HG03432 (cell line): Measurements from ENCODE around the gene SGPL1.

ENCODE experiments used
- ATAC-seq: cut with Tn5 transposase; IDR thresholded peaks from one replicate; pipeline ENCODE4 v1.9.1; 2021; ENCODE audit warnings: mild to moderate bottlenecking, moderate library complexity; ENCODE audit not compliant: unreplicated experiment

Gene SGPL1

GRCh38 chr10:70902661-70903261 is 87.0 kb downstream of the SGPL1 start:
- no peak for ATAC-seq

- no peak for ATAC-seq
These were observed 87.6 kb downstream of the SGPL1 start for GRCh38 chr10:70903262-70903921.

GRCh38 chr10:70905071-70906021 is 89.6 kb downstream of the SGPL1 start:
- no peak for ATAC-seq

GRCh38 chr10:70906031-70906783 is 90.5 kb downstream of the SGPL1 start:
- no peak for ATAC-seq

- ATAC-seq: no peak
These were observed 91.3 kb downstream of the SGPL1 start for GRCh38 chr10:70906953-70907636.

- no peak for ATAC-seq
These were observed 92.1 kb downstream of the SGPL1 start for GRCh38 chr10:70907637-70908405.

- no peak for ATAC-seq
These were observed 92.9 kb downstream of the SGPL1 start for GRCh38 chr10:70908406-70909296.

- ATAC-seq: no peak
These were observed 93.7 kb downstream of the SGPL1 start for GRCh38 chr10:70909326-70909935.

GRCh38 chr10:70910486-70911341 is 95.0 kb downstream of the SGPL1 start:
- ATAC-seq: no peak

- ATAC-seq: no peak
These were observed 95.6 kb downstream of the SGPL1 start for GRCh38 chr10:70911386-70911785.

GRCh38 chr10:70912556-70912955 is 96.8 kb downstream of the SGPL1 start:
- no peak for ATAC-seq

GRCh38 chr10:70913191-70913892 is 97.6 kb downstream of the SGPL1 start:
- no peak for ATAC-seq

- ATAC-seq: no peak
These were observed 98.1 kb downstream of the SGPL1 start for GRCh38 chr10:70913893-70914240.

GRCh38 chr10:70914316-70914864 is 98.6 kb downstream of the SGPL1 start:
- ATAC-seq: no peak

- ATAC-seq: no peak
These were observed 99.5 kb downstream of the SGPL1 start for GRCh38 chr10:70915206-70915605.

- no peak for ATAC-seq
These were observed 100.1 kb downstream of the SGPL1 start for GRCh38 chr10:70915806-70916205.
